HEK293T (cell line): ENCODE results near the gene SEC14L1.

Experiments used
- CTCF ChIA-PET: fragments of 350-600 bp; formaldehyde crosslinking; extraction: SDS; loops from one replicate; lab custom pipeline; 2021; ENCODE audit warnings: antibody characterized with exemption, inconsistent platforms; lab: Yijun Ruan, JAX
- POLR2A ChIA-PET: fragments of 350-600 bp; formaldehyde crosslinking; extraction: SDS; loops from one replicate; lab custom pipeline; 2020; ENCODE audit warnings: antibody characterized with exemption, inconsistent platforms; lab: Yijun Ruan, JAX
- DNase-seq: peaks from one replicate; pipeline ENCODE4 v3.0.0; 2012; ENCODE audit warnings: mixed read lengths; ENCODE audit errors: extremely low spot score
- ARNT ChIP-seq: fragments of 450-650 bp; IDR thresholded peaks from 2 replicates; pipeline ENCODE4 v1.6.1; 2017; ENCODE audit warnings: mild to moderate bottlenecking
- BHLHE40 ChIP-seq: fragments of 450-650 bp; IDR thresholded peaks from 2 replicates; pipeline ENCODE4 v1.6.1; 2016; ENCODE audit warnings: mild to moderate bottlenecking, moderate library complexity, borderline replicate concordance
- CTBP1 ChIP-seq: fragments of 450-650 bp; IDR thresholded peaks from 2 replicates; pipeline ENCODE4 v1.6.1; 2016; ENCODE audit warnings: borderline replicate concordance
- ELF4 ChIP-seq: fragments of 450-650 bp; IDR thresholded peaks from 2 replicates; pipeline ENCODE4 v1.6.1; 2017; ENCODE audit warnings: antibody characterized with exemption
- FOXA1 ChIP-seq: fragments of 450-650 bp; IDR thresholded peaks from 2 replicates; pipeline ENCODE4 v1.6.1; 2016; ENCODE audit warnings: mild to moderate bottlenecking
- FOXK2 ChIP-seq: fragments of 450-650 bp; IDR thresholded peaks from 2 replicates; pipeline ENCODE4 v1.6.1; 2016; ENCODE audit warnings: mild to moderate bottlenecking
- FOXM1 ChIP-seq: fragments of 450-650 bp; IDR thresholded peaks from 2 replicates; pipeline ENCODE4 v1.6.1; 2017; ENCODE audit warnings: mild to moderate bottlenecking, borderline replicate concordance
- HDGF ChIP-seq: fragments of 450-650 bp; IDR thresholded peaks from 2 replicates; pipeline ENCODE4 v1.6.1; 2017; ENCODE audit warnings: antibody characterized with exemption, borderline replicate concordance
- L3MBTL2 ChIP-seq: fragments of 450-650 bp; conservative IDR thresholded peaks from 2 replicates; pipeline ENCODE4 v1.6.1; 2016; ENCODE audit warnings: mild to moderate bottlenecking
- LEF1 ChIP-seq: fragments of 450-650 bp; IDR thresholded peaks from 2 replicates; pipeline ENCODE4 v1.6.1; 2017; ENCODE audit warnings: mild to moderate bottlenecking, borderline replicate concordance
- NFRKB ChIP-seq: fragments of 450-650 bp; IDR thresholded peaks from 2 replicates; pipeline ENCODE4 v1.6.1; 2016; ENCODE audit warnings: mild to moderate bottlenecking, moderate library complexity
- SP1 ChIP-seq: fragments of 450-650 bp; IDR thresholded peaks from 2 replicates; pipeline ENCODE4 v1.6.1; 2017
- SUZ12 ChIP-seq: fragments of 450-650 bp; IDR thresholded peaks from 2 replicates; pipeline ENCODE4 v1.6.1; 2016; ENCODE audit warnings: mild to moderate bottlenecking
- TARDBP ChIP-seq: fragments of 450-650 bp; IDR thresholded peaks from 2 replicates; pipeline ENCODE4 v1.6.1; 2016
- ZNF384 ChIP-seq: fragments of 450-650 bp; IDR thresholded peaks from 2 replicates; pipeline ENCODE4 v1.6.1; 2016
- TF ChIP-seq, protein P1 (sequence below): fragments of 450-650 bp; IDR thresholded peaks from 2 replicates; pipeline ENCODE4 v1.6.1; 2016

The SEC14L1 gene

DNA sequence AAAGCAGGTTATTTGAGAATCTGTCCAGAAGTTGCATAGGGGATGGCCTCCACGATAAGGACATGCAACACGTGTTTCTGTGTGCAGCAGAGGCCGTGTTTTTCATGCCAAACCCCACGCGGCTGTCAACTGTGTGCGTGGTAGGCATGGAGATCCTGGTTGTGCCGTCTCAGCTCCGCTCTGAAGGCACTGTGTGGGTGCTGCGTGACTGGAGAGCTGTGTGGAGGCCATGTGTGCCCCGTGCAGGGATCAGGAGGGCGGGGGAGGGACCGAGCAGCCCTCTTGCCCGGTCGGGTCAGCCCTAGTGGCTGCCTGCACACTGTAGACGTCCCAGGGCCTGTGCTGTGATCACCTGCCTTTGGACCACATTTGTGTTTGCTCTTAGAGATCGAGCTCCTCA is 74.5 kb downstream of the SEC14L1 start:
- no peak for DNase-seq
- ChIA-PET CTCF (interaction anchor here (0.6 to 1.2 kb wide), 3 partner anchors 41 to 412 kb away, joined by 3 to 5 read pairs (median 4); no protein-coding TSS in a partner anchor), POLR2A (no interaction called here)
- TF ChIP-seq FOXM1 (no peak), TARDBP (no peak), ZNF384 (no peak)

GRCh38 chr17:77216486-77216885 is 75.7 kb downstream of the SEC14L1 start:
- POLR2A ChIA-PET, result no interaction called here
- DNase-seq, result no peak
- TF ChIP-seq TARDBP, result no peak
- TF ChIP-seq HDGF, result no peak
- TF ChIP-seq NFRKB, result no peak
- no peak for TF ChIP-seq ZNF384
- TF ChIP-seq FOXA1, result no peak
- no peak for TF ChIP-seq FOXM1
- TF ChIP-seq L3MBTL2, result no peak
- TF ChIP-seq, protein P1, sequence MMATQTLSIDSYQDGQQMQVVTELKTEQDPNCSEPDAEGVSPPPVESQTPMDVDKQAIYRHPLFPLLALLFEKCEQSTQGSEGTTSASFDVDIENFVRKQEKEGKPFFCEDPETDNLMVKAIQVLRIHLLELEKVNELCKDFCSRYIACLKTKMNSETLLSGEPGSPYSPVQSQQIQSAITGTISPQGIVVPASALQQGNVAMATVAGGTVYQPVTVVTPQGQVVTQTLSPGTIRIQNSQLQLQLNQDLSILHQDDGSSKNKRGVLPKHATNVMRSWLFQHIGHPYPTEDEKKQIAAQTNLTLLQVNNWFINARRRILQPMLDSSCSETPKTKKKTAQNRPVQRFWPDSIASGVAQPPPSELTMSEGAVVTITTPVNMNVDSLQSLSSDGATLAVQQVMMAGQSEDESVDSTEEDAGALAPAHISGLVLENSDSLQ, result no peak
- no peak for TF ChIP-seq ELF4
- TF ChIP-seq LEF1, result no peak
- TF ChIP-seq CTBP1, result no peak
- TF ChIP-seq SP1, result no peak
- TF ChIP-seq FOXK2, result no peak
- TF ChIP-seq ARNT, result no peak
- no peak for TF ChIP-seq SUZ12
- CTCF ChIA-PET, result interaction anchor here (1.0 kb wide), 1 partner anchor 160 kb away, joined by 3 read pairs; no protein-coding TSS in a partner anchor

DNA sequence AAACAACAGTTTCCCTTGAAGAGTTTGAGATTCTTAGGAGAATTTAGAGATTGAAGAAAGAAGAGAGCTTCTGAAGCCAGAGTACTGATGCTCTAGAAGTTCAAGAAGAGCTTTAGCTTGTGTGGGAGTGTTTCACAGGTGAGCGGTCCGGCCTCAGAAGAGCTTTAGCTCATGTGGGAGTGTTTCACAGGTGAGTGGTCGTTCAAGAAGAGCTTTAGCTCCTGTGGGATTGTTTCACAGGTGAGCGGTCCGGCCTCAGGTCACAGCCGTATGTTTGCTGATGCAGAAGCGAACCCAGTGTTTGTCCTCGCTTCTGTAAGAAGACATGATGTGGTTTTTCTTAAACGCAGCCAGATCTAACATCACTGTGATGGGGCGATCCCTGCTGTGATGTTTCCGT is 76.4 kb downstream of the SEC14L1 start:
- TF ChIP-seq FOXK2 (no peak), FOXA1 (no peak), NFRKB (no peak), SP1 (no peak), LEF1 (no peak)
- TF ChIP-seq, protein P1, result no peak
- CTCF ChIA-PET, result interaction anchor here (1.0 kb wide), 1 partner anchor 161 kb away, joined by 3 read pairs; no protein-coding TSS in a partner anchor
- DNase-seq, result no peak
- POLR2A ChIA-PET, result interaction anchor here (0.7 kb wide), 1 partner anchor 128 kb away, joined by 3 read pairs; no protein-coding TSS in a partner anchor

- ChIA-PET POLR2A (interaction anchor here (0.7 kb wide), 1 partner anchor 129 kb away, joined by 3 read pairs; no protein-coding TSS in a partner anchor), CTCF (no interaction called here)
- no peak for TF ChIP-seq FOXA1
- no peak for TF ChIP-seq ARNT
- TF ChIP-seq HDGF, result no peak
- TF ChIP-seq ZNF384, result no peak
- no peak for TF ChIP-seq LEF1
- no peak for TF ChIP-seq L3MBTL2
- no peak for TF ChIP-seq NFRKB
- no peak for TF ChIP-seq CTBP1
- TF ChIP-seq ELF4, result no peak
- no peak for TF ChIP-seq FOXK2
- TF ChIP-seq, protein P1, result no peak
- DNase-seq, result no peak
Observed at GRCh38 chr17:77217566-77217965, 76.8 kb downstream of the SEC14L1 start.

GRCh38 chr17:77218902-77219301 is 78.1 kb downstream of the SEC14L1 start:
- TF ChIP-seq FOXM1 (no peak), FOXK2 (no peak), L3MBTL2 (no peak), HDGF (no peak), SP1 (no peak), LEF1 (no peak), TARDBP (no peak), SUZ12 (no peak), ARNT (no peak), FOXA1 (no peak), BHLHE40 (no peak), NFRKB (no peak), CTBP1 (no peak)
- TF ChIP-seq, protein P1, result no peak
- ChIA-PET POLR2A (no interaction called here), CTCF (no interaction called here)
- DNase-seq, result no peak

- ChIA-PET CTCF (no interaction called here), POLR2A (no interaction called here)
- TF ChIP-seq BHLHE40, result no peak
- TF ChIP-seq TARDBP, result no peak
- TF ChIP-seq FOXM1, result no peak
- no peak for TF ChIP-seq HDGF
- TF ChIP-seq L3MBTL2, result no peak
- no peak for TF ChIP-seq NFRKB
- TF ChIP-seq ARNT, result no peak
- no peak for TF ChIP-seq FOXK2
- TF ChIP-seq FOXA1, result no peak
- no peak for TF ChIP-seq ELF4
- no peak for TF ChIP-seq SP1
- no peak for TF ChIP-seq CTBP1
- TF ChIP-seq ZNF384, result no peak
- TF ChIP-seq, protein P1, result no peak
- no peak for TF ChIP-seq LEF1
- TF ChIP-seq SUZ12, result no peak
- no peak for DNase-seq
Observed at GRCh38 chr17:77222356-77222755, 81.6 kb downstream of the SEC14L1 start.
